COLO829 (cell line): ENCODE measurements around the gene APPBP2.
"Not testable (repeated sequence)": the region's sequence is repeated elsewhere in the genome, so short reads cannot be mapped to it uniquely, and the experiment has no call there.

Experiments used
- DNase-seq: peaks from one replicate; pipeline ENCODE4 v3.0.0; 2012; ENCODE audit warnings: low spot score

Gene APPBP2

DNA sequence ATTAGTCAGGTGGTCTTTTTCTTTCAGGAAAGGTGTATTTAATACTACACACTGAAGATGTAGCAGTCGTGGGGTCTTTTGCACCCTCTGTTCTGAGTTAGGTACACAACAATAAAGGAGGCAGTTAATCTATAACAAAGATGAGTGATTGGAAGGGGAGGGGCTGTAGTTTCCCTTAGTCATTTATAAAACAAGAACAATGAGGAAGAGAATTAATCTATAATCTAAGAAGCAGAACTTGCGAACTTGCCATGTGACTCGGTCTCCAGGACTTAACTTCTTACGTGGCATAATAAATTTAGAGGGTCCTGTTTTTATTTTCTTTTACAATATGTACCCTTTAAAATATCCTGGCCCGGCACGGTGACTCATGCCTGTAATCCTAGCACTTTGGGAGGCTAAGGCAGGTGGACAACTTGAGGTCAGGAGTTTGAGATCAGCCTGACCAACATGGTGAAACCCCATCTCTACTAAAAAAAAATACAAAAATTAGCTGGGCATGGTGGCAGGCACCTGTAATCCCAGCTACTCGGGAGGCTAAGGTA, 8.6 kb upstream of the APPBP2 start:
- no peak for DNase-seq

DNA sequence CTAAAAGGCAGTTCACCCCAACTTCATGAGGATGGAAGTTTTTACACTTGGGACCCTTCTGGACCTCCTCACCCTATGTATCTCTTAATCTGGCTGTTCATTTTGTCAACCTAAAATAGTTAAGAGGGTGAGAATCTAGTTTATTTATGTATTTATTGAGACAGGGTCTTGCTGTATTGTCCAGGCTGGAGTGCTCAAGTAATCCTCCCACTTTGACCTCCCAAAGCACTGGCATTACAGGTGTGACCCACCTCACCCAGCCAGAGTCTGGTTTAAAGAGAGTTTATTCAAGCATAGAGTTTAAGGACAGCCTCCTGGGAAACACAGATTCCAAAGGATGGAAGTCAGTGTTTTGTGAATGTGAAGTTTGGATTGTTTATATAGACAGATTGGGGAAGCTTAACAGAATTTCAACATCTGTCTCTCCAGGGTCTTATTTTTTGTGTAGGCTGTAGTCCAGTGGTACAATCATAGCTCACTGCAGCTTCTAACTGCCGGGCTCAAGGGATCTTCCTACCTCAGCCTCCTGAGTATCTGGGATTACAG, 8.0 kb upstream of the APPBP2 start:
- no peak for DNase-seq

DNA sequence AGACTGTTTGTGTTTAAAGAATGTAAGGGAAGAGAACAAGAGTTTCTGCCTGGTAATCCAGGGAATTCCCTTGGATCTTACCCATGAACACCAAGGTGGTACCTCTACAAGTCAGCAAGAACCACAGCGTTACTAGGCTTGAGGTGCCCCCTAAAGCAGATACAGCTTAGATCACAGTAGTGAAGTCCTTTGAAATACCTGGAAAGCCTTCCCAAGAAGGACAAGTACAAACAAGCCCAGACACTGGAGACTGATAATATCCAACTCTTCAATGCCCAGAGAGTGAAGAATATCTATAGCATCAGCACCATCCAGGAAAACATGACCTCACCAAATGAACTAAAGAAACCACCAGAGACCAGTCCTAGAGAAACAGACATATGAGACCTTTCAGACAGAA, 3.8 kb upstream of the APPBP2 start:
- no peak for DNase-seq

DNA sequence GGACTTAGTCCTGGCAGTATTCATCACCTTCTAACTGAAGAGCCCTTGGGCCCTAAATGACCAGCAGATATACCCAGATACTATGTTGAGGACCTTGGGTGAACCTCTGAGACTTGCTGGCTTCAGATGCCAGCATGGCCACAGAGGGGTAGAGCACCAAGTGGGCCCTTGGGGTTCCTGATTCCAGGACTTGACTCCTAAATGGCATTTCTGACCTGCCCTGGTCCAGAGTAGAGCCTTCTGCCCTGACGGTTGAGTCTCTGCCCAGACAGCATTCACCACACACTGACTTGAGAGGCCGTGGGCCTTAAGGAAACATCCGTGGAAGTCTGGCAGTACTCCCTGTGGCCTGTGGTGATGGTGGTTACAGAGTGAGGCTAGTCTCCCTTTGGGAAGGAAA, 2.8 kb upstream of the APPBP2 start:
- no peak for DNase-seq

- DNase-seq: no peak
These were observed 1.7 kb upstream of the APPBP2 start for GRCh38 chr17:60527701-60528100.

DNA sequence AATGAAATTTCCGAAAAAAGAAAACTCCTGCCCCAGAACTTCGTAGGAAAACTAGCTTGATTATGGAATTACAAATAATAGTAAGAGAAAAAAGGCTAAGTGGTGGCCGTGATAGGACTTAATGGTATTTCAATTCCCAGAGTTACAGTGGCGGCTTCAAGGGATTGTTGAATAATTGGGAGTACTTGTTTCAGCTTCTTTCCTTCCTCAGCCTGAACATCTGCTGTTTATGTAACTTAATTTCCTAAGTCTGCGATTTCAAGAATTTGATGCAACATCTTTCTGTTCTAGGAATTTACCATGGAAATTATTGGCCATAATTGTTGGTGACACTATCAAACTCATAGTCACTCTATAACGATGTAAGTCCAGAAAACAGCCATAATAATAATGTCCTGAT, 684 bp upstream of the APPBP2 start:
- DNase-seq: no peak

DNA sequence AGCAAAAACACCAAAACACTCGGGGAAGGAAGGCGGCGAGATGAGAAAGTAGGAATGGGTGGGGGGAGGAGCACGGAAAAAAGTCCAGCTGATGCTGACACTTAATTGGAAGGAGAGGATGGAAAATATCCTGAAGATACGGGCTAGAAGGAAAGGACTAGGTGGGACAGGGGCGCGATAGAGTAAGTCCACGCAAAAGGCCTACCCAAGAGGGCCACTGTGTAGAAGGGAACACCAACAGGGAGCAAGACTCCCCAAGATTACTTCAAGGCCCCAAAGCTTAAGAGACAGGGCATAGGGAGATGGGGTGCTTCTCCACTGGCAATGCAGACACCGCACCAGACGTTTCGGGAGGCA, 736 bp downstream of the APPBP2 start:
- no peak for DNase-seq

DNA sequence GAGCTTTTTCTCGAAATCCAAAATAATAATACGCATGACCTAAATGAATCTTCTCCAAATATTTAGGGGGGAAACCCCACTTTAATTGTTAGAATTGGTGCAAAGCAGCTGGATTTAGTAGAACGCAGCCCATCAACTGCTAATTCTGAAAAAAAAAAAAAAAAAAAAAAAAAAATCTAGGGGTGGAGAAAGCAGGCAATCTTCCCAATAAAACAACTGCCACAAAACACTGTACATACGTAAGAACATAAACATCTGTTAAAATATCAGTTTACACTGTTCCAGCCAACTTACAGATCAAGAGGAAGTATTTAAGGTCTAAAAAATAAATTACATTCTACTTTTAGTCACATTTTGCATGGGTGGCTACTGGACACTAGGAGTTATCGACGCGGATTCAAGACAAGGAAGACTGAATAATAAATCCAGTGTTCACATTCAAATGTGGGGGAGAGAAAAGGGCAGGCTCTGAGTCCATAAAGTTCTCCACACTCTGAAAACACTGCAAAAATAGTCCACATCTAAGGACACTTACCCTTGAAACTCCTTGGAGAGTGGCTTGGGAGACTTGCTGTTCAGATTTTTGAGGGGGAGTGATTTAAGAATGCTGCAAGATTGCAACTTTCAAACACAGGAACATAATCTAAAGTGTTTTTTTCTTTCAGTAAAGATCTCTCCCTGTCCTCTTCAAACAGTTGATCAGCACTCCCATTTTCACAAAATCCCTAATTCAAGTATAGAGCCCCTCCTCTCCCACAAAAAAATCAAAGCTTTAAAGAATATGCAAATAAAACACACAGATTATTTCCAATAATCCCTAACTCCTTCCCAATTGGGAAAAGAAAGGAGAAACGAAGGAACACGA, 1.3 kb downstream of the APPBP2 start:
- DNase-seq: peak; percentile 19

GRCh38 chr17:60523822-60524221, 2.2 kb downstream of the APPBP2 start:
- no peak for DNase-seq

GRCh38 chr17:60522889-60523626, 3.0 kb downstream of the APPBP2 start:
- no peak for DNase-seq

DNA sequence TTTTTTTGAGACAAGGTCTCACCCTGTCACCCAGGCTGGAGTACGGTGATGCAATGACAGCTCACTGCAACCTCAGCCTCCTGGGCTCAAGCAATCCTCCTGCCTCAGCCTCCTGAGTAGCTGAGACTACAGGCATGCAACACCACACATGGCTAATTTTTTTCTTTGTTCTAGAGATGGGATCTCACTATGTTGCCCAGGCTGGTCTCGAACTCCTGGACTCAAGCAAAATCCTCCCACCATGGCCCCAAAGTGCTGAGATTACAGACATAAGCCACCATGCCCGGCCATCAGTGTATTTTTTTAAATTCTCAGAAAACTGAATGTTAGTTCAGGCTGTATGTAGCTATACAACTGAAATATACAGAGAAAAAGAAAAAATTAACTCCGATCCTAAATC, 6.2 kb downstream of the APPBP2 start:
- DNase-seq: no peak

DNA sequence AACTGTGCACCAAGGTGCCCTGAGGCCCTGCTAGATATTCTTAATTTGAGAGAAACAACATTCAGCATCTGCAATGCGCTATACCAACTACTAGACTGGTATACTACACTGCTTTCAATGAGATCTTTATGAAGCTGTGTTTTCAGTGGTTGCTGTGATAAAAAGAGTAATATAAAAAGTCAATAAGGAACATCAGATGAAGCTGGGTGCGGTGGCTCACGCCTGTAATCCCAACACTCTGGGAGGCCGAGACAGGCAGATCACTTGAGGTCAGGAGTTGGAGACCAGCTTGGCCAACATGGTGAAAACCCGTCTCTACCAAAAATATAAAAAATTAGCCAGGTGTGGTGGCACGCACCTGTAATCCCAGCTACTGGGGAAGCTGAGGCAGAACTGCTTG, 10.4 kb downstream of the APPBP2 start:
- not testable (repeated sequence) for DNase-seq

- DNase-seq: not testable (repeated sequence)
These were observed 10.8 kb downstream of the APPBP2 start for GRCh38 chr17:60515199-60515598.

- DNase-seq: no peak
These were observed 11.5 kb downstream of the APPBP2 start for GRCh38 chr17:60514500-60514899.

- DNase-seq: no peak
These were observed 12.0 kb downstream of the APPBP2 start for GRCh38 chr17:60514053-60514452.

DNA sequence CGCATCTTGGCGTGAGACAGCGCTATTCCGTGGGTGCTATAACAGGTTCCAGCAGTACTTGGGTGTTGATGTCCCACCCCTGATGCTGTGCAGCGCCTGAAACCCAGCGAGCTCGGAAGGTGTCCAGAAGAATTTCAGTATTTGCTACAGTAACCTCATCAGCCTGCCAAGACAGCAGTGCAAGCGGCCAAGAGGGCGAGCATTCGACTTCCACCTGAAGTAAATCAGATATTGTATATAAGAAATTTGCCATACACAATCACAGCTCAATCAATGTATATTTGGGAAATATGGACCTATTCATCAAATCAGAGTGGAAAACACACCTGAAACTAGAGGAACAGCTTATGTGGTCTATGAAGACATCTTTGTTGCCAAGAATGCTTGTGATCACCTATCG, 13.0 kb downstream of the APPBP2 start:
- no peak for DNase-seq

GRCh38 chr17:60510723-60511122, 15.3 kb downstream of the APPBP2 start:
- DNase-seq: no peak

DNA sequence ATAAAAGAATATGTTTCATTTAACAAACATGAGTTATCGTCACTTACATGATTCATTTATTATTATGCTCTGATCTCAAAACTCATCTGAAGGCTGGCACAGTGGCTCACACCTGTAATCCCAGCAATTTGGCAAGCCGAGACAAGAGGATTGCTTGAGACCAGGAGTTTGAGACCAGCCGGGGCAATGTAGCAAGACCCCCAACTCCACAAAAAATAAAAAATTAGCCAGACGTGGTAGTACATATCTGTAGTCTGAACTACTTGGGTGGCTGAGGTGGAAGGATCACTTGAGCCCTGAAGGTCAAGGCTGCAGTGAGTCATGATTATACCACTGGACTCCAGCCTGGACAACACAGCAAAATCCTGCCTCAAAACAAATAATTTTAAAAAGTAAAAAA, 16.0 kb downstream of the APPBP2 start:
- DNase-seq: no peak

DNA sequence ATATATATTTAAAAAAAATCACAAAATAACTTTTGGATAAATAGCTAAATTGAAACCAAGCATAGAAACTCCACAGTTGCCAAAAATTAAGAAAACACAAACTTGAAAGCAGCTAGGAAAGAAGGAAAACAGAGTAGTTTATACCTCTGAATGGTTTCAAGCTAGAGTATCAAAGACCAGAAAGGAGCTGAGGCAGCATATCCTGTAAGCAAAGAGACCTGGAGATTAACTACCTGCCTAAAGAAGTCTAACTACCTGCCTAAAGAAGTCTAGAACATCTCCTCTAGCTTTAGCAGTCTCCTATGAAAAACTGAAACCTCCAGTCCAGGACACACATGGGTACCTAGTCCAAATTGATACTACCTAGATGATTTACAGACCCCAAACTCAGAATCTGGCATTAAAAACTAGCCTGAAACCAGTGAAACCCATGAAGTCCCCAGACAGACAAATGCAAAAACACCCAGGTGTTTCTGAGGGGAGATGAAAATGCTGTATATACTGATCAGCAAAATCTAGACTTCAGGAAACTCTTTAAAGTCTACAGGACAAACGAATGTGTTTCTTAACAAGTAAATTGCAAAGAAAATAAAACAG, 17.6 kb downstream of the APPBP2 start:
- DNase-seq: no peak

- DNase-seq: peak; percentile 18
These were observed 19.7 kb downstream of the APPBP2 start for GRCh38 chr17:60506312-60506711.

- DNase-seq: no peak
These were observed 23.9 kb downstream of the APPBP2 start for GRCh38 chr17:60502145-60502544.

DNA sequence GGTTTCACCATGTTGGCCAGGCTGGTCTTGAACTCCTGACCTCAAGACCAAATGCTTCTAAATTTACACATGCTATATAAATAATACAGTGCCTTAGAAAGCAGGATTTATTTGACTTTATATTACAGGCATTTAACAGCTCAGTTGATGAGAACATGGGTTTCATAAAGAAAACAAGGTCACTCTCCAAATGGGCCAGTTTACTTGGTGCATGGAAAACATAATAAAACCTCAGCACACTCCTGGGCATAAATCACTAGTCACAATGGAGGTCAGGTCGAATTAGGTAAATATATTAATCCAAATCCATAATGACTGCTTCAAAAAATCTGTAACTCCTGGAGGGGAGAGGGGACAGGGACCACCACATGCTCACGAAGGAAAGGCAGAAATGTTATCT, 24.5 kb downstream of the APPBP2 start:
- no peak for DNase-seq

DNA sequence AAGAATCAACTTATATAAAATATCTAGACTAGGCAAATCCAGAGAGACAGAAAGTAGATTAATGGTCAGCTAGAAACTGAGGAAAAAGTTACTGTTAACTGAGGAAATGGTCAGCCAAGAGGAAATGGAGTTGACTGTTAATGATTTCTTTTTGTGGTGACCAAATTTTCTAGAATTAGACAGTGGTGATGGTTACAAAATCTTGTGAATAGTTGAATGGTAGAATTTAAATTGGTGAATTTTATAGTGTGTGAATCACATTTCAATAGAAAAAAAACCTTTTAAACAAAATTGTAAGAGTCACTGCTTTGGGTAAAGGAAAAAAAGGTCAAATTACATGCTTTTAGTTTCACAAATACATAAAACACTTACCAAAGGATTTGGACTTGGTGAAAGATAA, 30.0 kb downstream of the APPBP2 start:
- no peak for DNase-seq
